ENCODE data around the gene PSMB5.

DNA sequence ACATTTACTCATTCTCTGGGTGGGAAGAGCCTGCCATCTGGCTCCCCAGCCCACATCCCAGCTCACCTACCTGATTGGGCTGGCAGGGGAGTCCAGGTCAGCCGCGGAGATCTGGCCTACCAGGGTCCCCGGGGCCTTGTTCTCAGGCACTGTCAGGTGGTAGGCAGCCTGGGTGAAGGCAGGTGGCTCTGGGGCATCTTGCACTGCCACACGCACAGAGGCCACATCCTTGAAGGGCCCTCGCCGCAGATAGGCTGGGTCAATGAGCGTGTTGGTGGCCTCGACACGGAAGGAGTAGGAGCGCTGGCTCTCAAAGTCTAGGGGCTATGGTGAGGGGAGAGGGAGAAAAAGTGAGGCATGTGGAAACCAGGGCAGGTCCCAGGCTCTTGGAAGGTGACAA lies 18.7 kb upstream of the PSMB5 start:
- TF ChIP-seq FOXA1 (IDR thresholded peaks at IDR 0.05) (no peak), SP1 (IDR thresholded peaks at IDR 0.05) (no peak), FOXM1 (IDR thresholded peaks at IDR 0.05; ENCODE audit: borderline replicate concordance) (no peak), CTBP1 (IDR thresholded peaks at IDR 0.05; ENCODE audit: borderline replicate concordance) (no peak), FOXK2 (IDR thresholded peaks at IDR 0.05) (no peak), BHLHE40 (IDR thresholded peaks at IDR 0.05; ENCODE audit: borderline replicate concordance) (no peak), ARNT (IDR thresholded peaks at IDR 0.05) (no peak), SUZ12 (IDR thresholded peaks at IDR 0.05) (no peak), ZNF384 (IDR thresholded peaks at IDR 0.05) (no peak), ELF4 (IDR thresholded peaks at IDR 0.05) (no peak), NFRKB (IDR thresholded peaks at IDR 0.05) (no peak), TARDBP (IDR thresholded peaks at IDR 0.05) (no peak)
- TF ChIP-seq, protein P1, sequence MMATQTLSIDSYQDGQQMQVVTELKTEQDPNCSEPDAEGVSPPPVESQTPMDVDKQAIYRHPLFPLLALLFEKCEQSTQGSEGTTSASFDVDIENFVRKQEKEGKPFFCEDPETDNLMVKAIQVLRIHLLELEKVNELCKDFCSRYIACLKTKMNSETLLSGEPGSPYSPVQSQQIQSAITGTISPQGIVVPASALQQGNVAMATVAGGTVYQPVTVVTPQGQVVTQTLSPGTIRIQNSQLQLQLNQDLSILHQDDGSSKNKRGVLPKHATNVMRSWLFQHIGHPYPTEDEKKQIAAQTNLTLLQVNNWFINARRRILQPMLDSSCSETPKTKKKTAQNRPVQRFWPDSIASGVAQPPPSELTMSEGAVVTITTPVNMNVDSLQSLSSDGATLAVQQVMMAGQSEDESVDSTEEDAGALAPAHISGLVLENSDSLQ (IDR thresholded peaks at IDR 0.05) = no peak
